Heart right ventricle (tissue), 16 donors: ENCODE results near the gene RASSF8. TPM values are rescaled to one million over a fixed set of nuclear protein-coding genes. Genes with fewer than 3 reads are reported as not detected.

Source experiments
- ATAC-seq, 8 donors: fragments of 200-7000 bp; cut with Tn5 transposase; one replicate each; pipeline ENCODE4 v1.9.1; 2020; ENCODE audit warnings: mild to moderate bottlenecking in 8 of 8, moderate library complexity in 8 of 8, moderate number of reproducible peaks in 1 of 8
- DNase-seq, 2 donors: peaks; one replicate each; pipeline ENCODE4 v3.0.0-alpha.2; 2020
- H3K27ac ChIP-seq, 10 donors: fragments of 200-600 bp; sonication (generic) in 2 of 10; one replicate each; pipeline versions ENCODE4 v1.5.0 to v1.8.0; 2020 to 2022; ENCODE audit warnings: mild to moderate bottlenecking in 3 of 10
- H3K27me3 ChIP-seq, 7 donors: fragments of 200-600 bp; one replicate each; pipeline ENCODE4 v1.8.0; 2021 to 2022; ENCODE audit warnings: mild to moderate bottlenecking in 2 of 7
- H3K36me3 ChIP-seq, 9 donors: fragments of 200-600 bp; sonication (generic) in 1 of 9; one replicate each; pipeline versions ENCODE4 v1.5.0 to v1.8.0; 2020 to 2022; ENCODE audit warnings: mild to moderate bottlenecking in 2 of 9
- H3K4me1 ChIP-seq, 9 donors: fragments of 200-600 bp; sonication (generic) in 1 of 9; one replicate each; pipeline versions ENCODE4 v1.5.0 to v1.8.0; 2020 to 2022; ENCODE audit warnings: mild to moderate bottlenecking in 4 of 9
- H3K4me3 ChIP-seq, 10 donors: fragments of 200-600 bp; sonication (generic) in 2 of 10; one replicate each; pipeline versions ENCODE4 v1.5.0 to v1.8.0; 2020 to 2022; ENCODE audit warnings: mild to moderate bottlenecking in 7 of 10, moderate library complexity in 2 of 10
- H3K9me3 ChIP-seq, 11 donors: fragments of 200-600 bp in 10 of 11; sonication (generic) in 2 of 11; one replicate each; pipeline versions ENCODE4 v1.5.0 to v1.8.0; 2013 to 2022; ENCODE audit warnings: mild to moderate bottlenecking in 2 of 11, control low read depth in 1 of 11, moderate library complexity in 1 of 11
- WGBS, 2 donors: extraction: QIAGEN DNeasy Blood & Tissue Kit; methylation state at CpG; one replicate each; pipeline ENCODE4 v1.1.7; 2013; ENCODE audit warnings: inconsistent platforms in 1 of 2; 5-methylcytosine and 5-hydroxymethylcytosine counted together
- intact Hi-C, 10 donors: fragments of 100-400 bp; cut with DNase I; formaldehyde crosslinking; loops; one replicate each; pipeline versions ENCODE4 v1.11.1 to v1.14.2; 2022
- polyA plus RNA-seq, 2 donors: library from polyadenylated mRNA; stranded (reverse); fragments of 200-250 nt; gene quantifications; one replicate each; pipeline ENCODE4 v1.2.3, GENCODE V29; 2013
- total RNA-seq, 10 donors: library from RNA; stranded (reverse); fragmentation: NEBNext Ultra II Directional in 3 of 10; extraction: Animal tissue kit (Norgen Biotek cat#: 25700) in 3 of 10; gene quantifications; one replicate each; pipeline versions ENCODE4 v1.2.1 to v1.2.4, GENCODE V29; 2021 to 2023
- TF ChIP-seq, protein P1 (sequence below), 9 donors: fragments of 200-600 bp; sonication (generic) in 2 of 9; IDR thresholded peaks; one replicate each; pipeline versions ENCODE4 v1.5.0 to v1.8.0; 2021 to 2022; ENCODE audit warnings: antibody characterized with exemption in 9 of 9, mild to moderate bottlenecking in 5 of 9, moderate library complexity in 1 of 9
- donor health status: Arrhythmogenic right ventricular cardiomyopathy.
- donor health status: ischemic (EF 13 %, LVEDD 7.1; RV severe dilation, severe dysfunction).
- donor health status: healthy with polysubstance abuse.
- donor health status: DM: no; HTN: yes; CAD: no.
- donor health status: DM: no; HTN: no; CAD: no.
- donor health status: ischemic (EF 25% LVEDD 6.9; RV normal size, moderate dysfunction).
- donor health status: ischemic (EF 25% LVEDD 5.7; RV mildly dilated, moderate dysfunction).
- donor health status: healthy.
- donor health status: DM: yes; HTN: yes; CAD: no.
- donor health status: Ischemic cardiomyopathy.
- donor health status: ischemic (EF 35%, LVEDD 5.7; RV mildly dilated, moderate dysfunction).
- donor health status: nonischemic (EF 11% LVEDD 7.7; RV severe dilation, severe dysfunction).
- donor health status: DM: yes; HTN: yes; CAD: no.
- donor health status: PGD.
- donor health status: ischemic (EF 29% LVEDD 5.4; RV normal size, mild dysfunction).
- donor health status: nonischemic (EF 23%, LVEDD 6.1; RV moderate dilation, normal function).

RASSF8 gene
- total and polyA plus RNA-seq, 12 donors = 5.7 to 43.9 (median 28.9) TPM

DNA sequence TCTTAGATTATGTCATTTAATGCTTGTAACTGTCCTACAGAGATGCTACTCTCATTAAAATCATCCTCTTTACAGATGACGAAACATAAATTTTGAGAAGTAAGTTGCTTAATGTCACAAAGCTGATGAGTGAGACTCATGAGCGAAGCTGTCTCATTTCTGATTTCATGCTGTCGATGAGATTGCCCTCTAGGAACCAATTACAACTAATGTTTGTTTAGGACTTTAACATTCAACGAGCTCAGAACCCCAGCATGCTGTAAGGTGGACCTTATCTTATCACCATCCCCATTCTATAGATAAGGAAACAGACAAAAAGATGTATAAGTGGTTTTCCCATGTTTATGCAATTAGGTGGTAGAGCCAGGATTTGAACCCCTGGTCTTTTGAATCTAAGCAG, 143.3 kb downstream of the RASSF8 start:
- ATAC-seq (no peak), DNase-seq (no peak)
- Histone ChIP-seq H3K4me3 (no peak overlapping the region), H3K36me3 (no peaks in the 10 kb centered on the region), H3K27me3 (no peaks in the 10 kb centered on the region), H3K9me3 (no peaks in the 10 kb centered on the region), H3K27ac (no peak overlapping the region), H3K4me1 (peaks cover 0 to 7% (median 0%) of the 10 kb centered on the region in 9 donors)
- 70 to 76% methylated on average over 4 of the region's 4 CpGs for WGBS, 2 donors
- intact Hi-C loops = loop anchor here in 2 of 10 donors (10.0 kb wide), 2 partner anchors 513 to 533 kb away; no protein-coding TSS in a partner anchor
- TF ChIP-seq, protein P1, sequence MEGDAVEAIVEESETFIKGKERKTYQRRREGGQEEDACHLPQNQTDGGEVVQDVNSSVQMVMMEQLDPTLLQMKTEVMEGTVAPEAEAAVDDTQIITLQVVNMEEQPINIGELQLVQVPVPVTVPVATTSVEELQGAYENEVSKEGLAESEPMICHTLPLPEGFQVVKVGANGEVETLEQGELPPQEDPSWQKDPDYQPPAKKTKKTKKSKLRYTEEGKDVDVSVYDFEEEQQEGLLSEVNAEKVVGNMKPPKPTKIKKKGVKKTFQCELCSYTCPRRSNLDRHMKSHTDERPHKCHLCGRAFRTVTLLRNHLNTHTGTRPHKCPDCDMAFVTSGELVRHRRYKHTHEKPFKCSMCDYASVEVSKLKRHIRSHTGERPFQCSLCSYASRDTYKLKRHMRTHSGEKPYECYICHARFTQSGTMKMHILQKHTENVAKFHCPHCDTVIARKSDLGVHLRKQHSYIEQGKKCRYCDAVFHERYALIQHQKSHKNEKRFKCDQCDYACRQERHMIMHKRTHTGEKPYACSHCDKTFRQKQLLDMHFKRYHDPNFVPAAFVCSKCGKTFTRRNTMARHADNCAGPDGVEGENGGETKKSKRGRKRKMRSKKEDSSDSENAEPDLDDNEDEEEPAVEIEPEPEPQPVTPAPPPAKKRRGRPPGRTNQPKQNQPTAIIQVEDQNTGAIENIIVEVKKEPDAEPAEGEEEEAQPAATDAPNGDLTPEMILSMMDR (IDR thresholded peaks at IDR 0.05) = no peak

DNA sequence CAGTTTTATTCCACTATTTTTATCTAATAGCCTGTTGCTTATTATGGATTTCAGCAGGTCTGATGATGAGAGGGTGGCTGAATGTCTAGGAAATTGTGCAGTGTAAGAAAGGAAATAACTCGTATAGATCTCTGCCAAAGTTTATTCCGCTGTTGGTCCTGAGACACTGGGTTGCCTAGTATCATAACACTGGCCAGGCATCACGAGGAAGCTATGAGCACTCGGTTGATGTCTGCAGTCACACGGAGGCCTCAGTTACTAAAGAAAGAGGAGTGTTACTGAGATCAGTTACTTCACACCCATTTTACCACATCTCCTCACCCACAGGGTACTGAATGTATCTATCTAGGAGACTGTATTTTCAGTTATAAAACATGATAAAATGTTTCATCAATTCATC, 144.5 kb downstream of the RASSF8 start:
- Histone ChIP-seq H3K27ac (no peak overlapping the region), H3K4me1 (no peaks in the 10 kb centered on the region), H3K36me3 (no peaks in the 10 kb centered on the region), H3K4me3 (no peak overlapping the region), H3K9me3 (no peaks in the 10 kb centered on the region), H3K27me3 (no peaks in the 10 kb centered on the region)
- WGBS, 2 donors = 46 to 55% methylated on average over 5 of the region's 5 CpGs
- intact Hi-C loops = loop anchor here in 2 of 10 donors (10.0 kb wide), 2 partner anchors 512 to 532 kb away; no protein-coding TSS in a partner anchor
- DNase-seq (no peak), ATAC-seq (peak in 3 of 8 donors; percentile 21 to 72 (median 70))
- TF ChIP-seq, protein P1 (IDR thresholded peaks at IDR 0.05) = no peak

DNA sequence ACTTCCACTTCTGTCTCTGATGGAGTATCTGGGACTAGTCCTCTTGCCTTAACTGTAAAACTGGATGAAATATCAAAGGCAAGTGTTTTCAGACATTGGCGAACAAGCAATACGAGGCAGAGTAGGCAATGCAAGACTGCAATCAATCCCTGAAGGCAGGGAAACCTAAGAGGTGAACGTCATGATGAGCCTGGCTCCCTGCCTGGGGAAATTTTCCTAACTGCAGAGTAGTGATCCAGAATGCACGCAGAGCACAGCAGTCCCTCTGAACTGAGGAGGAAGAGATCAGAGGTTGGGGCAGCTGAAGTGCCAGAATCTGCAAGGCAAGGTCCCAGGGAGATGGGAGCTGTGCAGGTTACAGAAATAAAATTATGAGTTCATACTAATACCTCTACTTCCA, 147.9 kb downstream of the RASSF8 start:
- DNase-seq (no peak), ATAC-seq (no peak)
- Histone ChIP-seq H3K4me3 (no peak overlapping the region), H3K27me3 (no peaks in the 10 kb centered on the region), H3K27ac (no peak overlapping the region), H3K4me1 (peaks cover 0 to 14% (median 0%) of the 10 kb centered on the region in 9 donors), H3K9me3 (no peaks in the 10 kb centered on the region), H3K36me3 (no peaks in the 10 kb centered on the region)
- TF ChIP-seq, protein P1 (IDR thresholded peaks at IDR 0.05) = no peak
- intact Hi-C loops = loop anchor here in 2 of 10 donors (10.0 kb wide), 2 partner anchors 508 to 528 kb away; no protein-coding TSS in a partner anchor
- WGBS, 2 donors = 63 to 72% methylated on average over 4 of the region's 4 CpGs

GRCh38 chr12:26108915-26109314, 150.4 kb downstream of the RASSF8 start:
- Histone ChIP-seq H3K36me3 (no peaks in the 10 kb centered on the region), H3K27ac (peak overlapping the region in 7 of 10 donors; percentile 22 to 76 (median 52)), H3K27me3 (no peaks in the 10 kb centered on the region), H3K9me3 (no peaks in the 10 kb centered on the region), H3K4me1 (peaks cover 0 to 28% (median 11%) of the 10 kb centered on the region in 9 donors), H3K4me3 (no peak overlapping the region)
- ATAC-seq = no peak
- intact Hi-C loops = loop anchor here in 2 of 10 donors (10.0 kb wide), 2 partner anchors 506 to 526 kb away; no protein-coding TSS in a partner anchor
- no peak for DNase-seq
- WGBS, 2 donors = 80 to 90% methylated on average over 2 of the region's 2 CpGs
- TF ChIP-seq, protein P1 (IDR thresholded peaks at IDR 0.05) = no peak
